Skeletal muscle cell (primary cell): ENCODE data around the gene CSF1.
A peak's percentile ranks its signal among the peaks of the same experiment; 100 is the strongest.

ENCODE experiments used
- DNase-seq: peaks from one replicate; pipeline ENCODE4 v3.0.0-alpha.2; 2010; ENCODE audit warnings: low read depth
- H3K4me3 ChIP-seq: 2 replicates; pipeline ENCODE4 v1.5.1; 2011; ENCODE audit warnings: low read depth, mild to moderate bottlenecking, control low read depth, low read length, moderate library complexity

Gene CSF1

GRCh38 chr1:109959974-109960744 lies 49.5 kb downstream of the CSF1 start:
- peak; percentile 59 for DNase-seq

GRCh38 chr1:109960745-109961094 lies 50.1 kb downstream of the CSF1 start:
- no peak for DNase-seq
- no peak overlapping the region for H3K4me3 ChIP-seq

More at GRCh38 chr1:109959974-109960744, 49.5 kb downstream of the CSF1 start:
- H3K4me3 ChIP-seq, result no peak overlapping the region

- no peak overlapping the region for H3K4me3 ChIP-seq
- DNase-seq, result no peak
Measured at GRCh38 chr1:109963864-109964263, 53.2 kb downstream of the CSF1 start.

- no peak for DNase-seq
- no peak overlapping the region for H3K4me3 ChIP-seq
Measured at GRCh38 chr1:109969146-109969829, 58.6 kb downstream of the CSF1 start.

GRCh38 chr1:109969907-109970306 lies 59.3 kb downstream of the CSF1 start:
- DNase-seq, result no peak
- H3K4me3 ChIP-seq, result no peak overlapping the region

- no peak for DNase-seq
- no peak overlapping the region for H3K4me3 ChIP-seq
Measured at GRCh38 chr1:109971559-109971958, 60.9 kb downstream of the CSF1 start.

GRCh38 chr1:109974191-109974590 lies 63.5 kb downstream of the CSF1 start:
- no peak for DNase-seq

GRCh38 chr1:109975718-109976117 lies 65.1 kb downstream of the CSF1 start:
- no peak overlapping the region for H3K4me3 ChIP-seq

More at GRCh38 chr1:109974191-109974590, 63.5 kb downstream of the CSF1 start:
- H3K4me3 ChIP-seq, result no peak overlapping the region

GRCh38 chr1:109976762-109977161 lies 66.1 kb downstream of the CSF1 start:
- no peak overlapping the region for H3K4me3 ChIP-seq
- no peak for DNase-seq

More at GRCh38 chr1:109975718-109976117, 65.1 kb downstream of the CSF1 start:
- DNase-seq, result peak; percentile 60

GRCh38 chr1:109977225-109977624 lies 66.6 kb downstream of the CSF1 start:
- no peak for DNase-seq
- no peak overlapping the region for H3K4me3 ChIP-seq

GRCh38 chr1:109977657-109978378 lies 67.2 kb downstream of the CSF1 start:
- H3K4me3 ChIP-seq, result no peak overlapping the region
- no peak for DNase-seq

GRCh38 chr1:109978761-109979488 lies 68.3 kb downstream of the CSF1 start:
- no peak overlapping the region for H3K4me3 ChIP-seq
- no peak for DNase-seq

GRCh38 chr1:109979489-109980091 lies 68.9 kb downstream of the CSF1 start:
- H3K4me3 ChIP-seq, result no peak overlapping the region
- no peak for DNase-seq
